ENCODE data around the gene DPEP2. TPM values are rescaled to one million over a fixed set of nuclear protein-coding genes. Genes with fewer than 3 reads are reported as not detected.
A peak's percentile ranks its signal among the peaks of the same experiment; 100 is the strongest.

DPEP2 gene
- total and polyA plus RNA-seq, 2 of the 13 experiments (the other 11 are each of a cell fraction or from before 2014, with no cell fraction given): 0.18 TPM; not detected in 1

- 0 out of 2 replicates have a peak, but pooled peaks have one; percentile 18 for TF ChIP-seq ELF3 (CRISPR knock-in tag; IDR thresholded peaks at IDR 0.05)
- TF ChIP-seq SETDB1 (CRISPR knock-in tag; IDR thresholded peaks at IDR 0.05; ENCODE audit: borderline replicate concordance): peak; percentile 13; the same call in 1 of the 2 replicates
- TF ChIP-seq TP53 (CRISPR knock-in tag; conservative IDR thresholded peaks at IDR 0.05): 0 out of 2 replicates have a peak, but pooled peaks have one; percentile 52
- TF ChIP-seq ZNF224 (CRISPR knock-in tag; IDR thresholded peaks at IDR 0.05): 0 out of 2 replicates have a peak, but pooled peaks have one; percentile 85
- TF ChIP-seq HMGXB3 (CRISPR knock-in tag; IDR thresholded peaks at IDR 0.05; ENCODE audit: borderline replicate concordance): peak; percentile 95
- peak; percentile 32 for TF ChIP-seq MAX (IDR thresholded peaks at IDR 0.05)
- TF ChIP-seq ZNF572 (CRISPR knock-in tag; IDR thresholded peaks at IDR 0.05): 0 out of 2 replicates have a peak, but pooled peaks have one; percentile 22
- 0 out of 2 replicates have a peak, but pooled peaks have one; percentile 65 for TF ChIP-seq MEF2D (CRISPR knock-in tag; IDR thresholded peaks at IDR 0.05)
- TF ChIP-seq ZNF318 (CRISPR knock-in tag; IDR thresholded peaks at IDR 0.05): 0 out of 2 replicates have a peak, but pooled peaks have one; percentile 31
- TF ChIP-seq ETV5 (CRISPR knock-in tag; IDR thresholded peaks at IDR 0.05; ENCODE audit: borderline replicate concordance): 0 out of 2 replicates have a peak, but pooled peaks have one; percentile 17
- TF ChIP-seq SOX13 (IDR thresholded peaks at IDR 0.05): peak; percentile 13; the same call in 1 of the 2 replicates
- peak; percentile 41 to 48; a peak in 1 of 4 replicates for TF ChIP-seq SOX13 (CRISPR knock-in tag; conservative IDR thresholded peaks at IDR 0.05 in 1 of 2, IDR thresholded peaks at IDR 0.05 in 1 of 2)
- TF ChIP-seq SKI (IDR thresholded peaks at IDR 0.05; ENCODE audit: partially characterized antibody): peak; percentile 54
- TF ChIP-seq ERF (CRISPR knock-in tag; IDR thresholded peaks at IDR 0.05): peak; percentile 15; the same call in 1 of the 2 replicates
- 0 out of 2 replicates have a peak, but pooled peaks have one; percentile 28 for TF ChIP-seq ZNF589 (CRISPR knock-in tag; conservative IDR thresholded peaks at IDR 0.05)
Observed at GRCh38 chr16:67998779-67999688, at the start of gene DPEP2 (continued).

Data from HepG2 (cell line).